HG03520 (cell line): Measurements from ENCODE around the gene NFX1.

Source experiments
- ATAC-seq: cut with Tn5 transposase; IDR thresholded peaks from one replicate; pipeline ENCODE4 v1.9.1; 2021; ENCODE audit warnings: mild to moderate bottlenecking, moderate library complexity; ENCODE audit not compliant: unreplicated experiment

NFX1 gene

DNA sequence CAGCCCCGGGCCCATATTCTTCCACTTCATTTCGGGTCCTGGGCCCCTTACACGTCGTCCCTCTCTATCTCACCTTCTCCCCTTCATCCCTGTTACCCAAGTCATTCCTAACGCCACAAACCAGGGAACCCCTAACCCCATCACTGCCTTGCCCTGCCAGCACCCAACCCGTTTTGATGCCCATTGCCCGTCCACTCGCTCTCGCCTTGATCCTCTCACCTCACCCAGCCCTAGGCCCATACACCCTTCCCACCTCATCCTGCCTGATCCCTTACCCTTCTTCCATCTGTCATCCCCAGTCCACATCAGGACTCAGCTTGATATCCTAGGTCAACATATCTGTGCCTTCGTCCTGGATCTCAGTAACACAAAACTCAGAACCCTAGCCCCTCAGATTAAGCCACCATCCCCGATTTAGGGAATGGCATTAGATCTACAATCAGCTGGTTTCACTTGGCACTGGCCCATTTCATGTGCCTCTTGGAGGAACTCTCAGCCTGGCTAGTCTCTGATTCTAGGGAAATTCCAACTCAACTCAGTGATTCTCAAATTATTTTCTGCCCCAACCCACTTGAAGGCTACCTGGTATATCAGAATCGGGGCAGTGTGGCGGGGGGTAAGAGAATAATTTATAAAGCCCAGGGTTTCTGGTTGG, 25.0 kb upstream of the NFX1 start:
- ATAC-seq, result no peak

- ATAC-seq, result no peak
Observed at GRCh38 chr9:33267151-33267767, 23.1 kb upstream of the NFX1 start.

DNA sequence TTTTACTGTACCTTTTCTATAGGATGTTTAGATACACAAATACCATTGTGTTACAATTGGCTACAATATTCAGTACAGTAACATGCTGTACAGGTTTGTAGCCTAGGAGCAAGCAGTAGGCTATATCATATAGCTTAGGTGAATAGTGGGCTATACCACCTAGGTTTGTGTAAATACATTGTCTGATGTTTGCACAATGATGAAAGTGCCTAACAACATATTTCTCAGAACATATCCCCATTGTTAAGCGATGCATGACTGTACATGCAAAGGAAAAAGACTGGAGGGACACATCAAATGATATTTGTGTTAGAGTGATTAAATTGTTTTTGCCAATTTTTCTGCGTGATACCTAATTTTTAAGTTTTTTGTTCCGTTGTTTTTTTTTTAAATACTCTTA, 20.2 kb upstream of the NFX1 start:
- no peak for ATAC-seq

DNA sequence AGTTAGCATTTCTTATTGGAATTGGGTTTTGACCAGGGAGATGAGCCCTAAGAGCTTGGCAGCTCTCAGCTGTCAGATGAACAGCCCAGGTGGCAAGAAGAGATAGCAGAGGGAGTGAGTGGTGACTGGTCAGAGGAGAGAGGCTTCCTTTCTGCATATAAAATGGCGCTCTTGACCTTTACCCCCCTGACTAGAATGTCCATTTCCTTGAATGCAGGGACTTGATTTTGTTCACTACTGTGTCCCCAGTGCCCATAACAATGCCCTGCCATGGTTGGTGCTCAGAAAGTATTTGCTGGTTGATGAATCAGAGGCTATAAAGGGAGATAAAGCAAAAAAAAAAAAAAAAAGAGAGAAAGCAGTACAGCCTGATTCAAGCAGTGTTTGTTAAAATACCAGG, 18.3 kb upstream of the NFX1 start:
- ATAC-seq, result no peak

DNA sequence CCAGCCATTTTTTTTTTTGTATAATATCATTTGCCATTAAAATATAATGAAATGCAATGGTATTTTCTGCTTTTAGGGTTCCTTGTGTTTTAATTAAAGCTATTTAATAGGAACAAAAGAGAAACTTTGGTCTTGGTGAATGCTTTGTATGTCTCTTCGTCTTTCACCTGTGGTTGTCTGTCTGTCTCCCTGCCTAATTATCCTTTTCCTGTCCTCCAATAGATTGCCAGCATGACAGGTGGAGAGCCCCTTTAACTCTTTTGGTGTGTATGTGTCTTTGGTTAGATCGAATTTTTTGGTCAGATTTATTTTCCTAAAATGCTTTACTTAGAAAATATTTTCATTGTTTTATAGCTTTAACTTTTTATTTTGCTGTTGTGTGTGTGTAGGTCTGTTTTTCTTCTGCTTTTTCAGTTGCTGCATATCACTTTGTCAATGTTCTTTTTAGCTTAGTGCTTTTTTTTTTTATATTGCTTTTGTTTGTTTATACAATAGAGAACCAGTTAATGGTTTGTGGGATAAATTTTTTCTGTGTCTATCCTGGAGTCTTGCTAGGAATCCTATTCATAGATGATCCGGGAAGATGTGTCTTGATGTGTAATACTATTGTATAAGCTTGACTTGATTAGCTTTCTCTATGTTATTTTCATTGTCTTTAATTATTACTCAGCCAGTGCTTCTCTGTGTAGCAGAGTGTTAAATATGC, 16.9 kb upstream of the NFX1 start:
- no peak for ATAC-seq

DNA sequence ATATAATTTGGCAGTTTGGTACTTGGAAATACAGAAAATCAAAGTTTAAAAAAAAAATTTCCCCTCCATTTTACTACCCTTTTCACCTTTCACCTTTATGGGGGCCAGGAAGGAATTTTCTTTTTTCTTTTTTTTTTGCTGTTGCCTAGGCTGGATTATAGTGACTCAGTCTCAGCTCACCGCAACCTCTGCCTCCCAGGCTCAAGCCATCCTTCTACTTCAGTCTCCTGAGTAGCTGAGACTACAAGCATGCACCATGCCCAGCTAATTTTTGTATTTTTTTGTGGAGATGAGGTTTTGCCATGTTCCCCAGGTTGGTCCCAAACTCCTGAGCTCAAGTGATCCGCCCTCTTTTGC, 16.4 kb upstream of the NFX1 start:
- ATAC-seq, result no peak

DNA sequence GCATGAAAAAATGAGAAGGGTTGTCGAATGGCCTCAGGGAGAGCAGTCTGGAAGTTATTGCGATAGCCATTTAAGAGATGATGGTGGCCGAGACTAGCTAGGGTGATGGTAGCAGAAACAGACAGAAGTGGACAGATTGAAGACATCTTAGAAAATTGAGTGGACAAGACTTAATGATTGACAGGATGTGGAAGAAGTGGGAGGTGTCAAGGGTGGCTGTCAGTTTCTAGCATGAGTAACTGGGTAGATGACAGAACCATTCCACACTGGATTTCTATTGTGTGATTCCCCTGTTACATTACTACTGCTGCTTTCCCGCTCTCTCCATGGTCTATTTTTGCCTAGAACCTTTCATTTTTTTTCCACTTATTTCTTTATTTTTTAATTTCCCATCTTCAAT, 12.8 kb upstream of the NFX1 start:
- ATAC-seq, result no peak

DNA sequence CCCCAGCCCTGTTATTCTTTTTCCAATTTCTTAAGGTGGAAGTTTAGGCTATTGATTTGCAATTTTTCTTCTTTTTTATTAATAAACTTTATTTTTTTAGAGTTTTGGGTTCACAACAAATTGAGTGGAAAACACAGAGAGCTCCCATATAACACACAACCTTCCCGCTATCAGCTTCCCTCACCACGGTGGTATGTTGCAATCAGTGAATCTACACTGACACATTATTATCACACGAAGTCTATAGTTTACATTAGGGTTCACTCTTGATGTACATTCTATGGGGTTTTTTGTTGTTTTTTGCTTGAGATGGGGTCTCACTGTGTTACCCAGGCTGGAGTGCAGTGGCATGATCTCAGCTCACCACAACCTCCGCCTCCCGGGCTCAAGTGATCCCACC, 4.8 kb upstream of the NFX1 start:
- ATAC-seq, result no peak

DNA sequence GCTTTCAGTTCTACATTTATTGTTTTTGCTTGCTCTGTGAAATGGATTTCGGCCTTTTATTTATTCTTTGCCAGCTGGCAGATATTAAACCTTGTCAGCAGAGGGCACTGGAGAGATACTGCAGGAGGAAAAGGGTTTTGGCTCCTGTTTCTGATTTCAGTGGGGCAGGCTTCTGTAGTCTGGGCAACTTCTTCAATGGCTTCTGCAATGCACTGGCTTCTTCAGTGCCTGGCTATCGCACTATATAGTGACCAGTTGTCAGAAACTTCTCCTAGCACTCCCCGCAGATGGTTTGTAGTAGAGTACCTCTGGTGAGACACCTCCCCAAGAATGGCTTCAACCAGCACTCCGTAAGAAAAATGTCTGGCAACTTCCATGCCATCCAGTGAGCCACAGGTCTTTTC, 3.2 kb upstream of the NFX1 start:
- no peak for ATAC-seq

GRCh38 chr9:33288235-33288634, 2.1 kb upstream of the NFX1 start:
- no peak for ATAC-seq

- ATAC-seq, result no peak
Observed at GRCh38 chr9:33288828-33289483, 1.4 kb upstream of the NFX1 start.

GRCh38 chr9:33289496-33289895, 820 bp upstream of the NFX1 start:
- ATAC-seq, result no peak

GRCh38 chr9:33289936-33290246, 425 bp upstream of the NFX1 start:
- ATAC-seq, result no peak

DNA sequence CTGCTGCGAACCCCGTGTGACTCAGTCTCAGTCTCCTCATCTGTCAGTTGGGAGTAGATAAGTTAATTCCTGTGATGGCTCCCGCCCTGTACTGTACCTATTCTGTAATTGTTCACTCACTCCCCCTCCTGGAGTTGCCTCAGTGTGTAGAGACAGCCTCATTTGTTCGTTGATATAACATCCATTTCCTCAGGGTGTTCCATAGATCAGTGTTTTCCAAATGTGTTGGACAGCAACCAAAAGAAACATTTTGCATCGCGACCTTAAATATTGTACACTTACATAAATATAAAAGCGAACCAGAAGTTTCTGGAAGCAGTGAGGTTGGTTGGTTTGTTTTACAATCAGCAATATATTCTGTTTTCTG, 698 bp downstream of the NFX1 start:
- no peak for ATAC-seq

DNA sequence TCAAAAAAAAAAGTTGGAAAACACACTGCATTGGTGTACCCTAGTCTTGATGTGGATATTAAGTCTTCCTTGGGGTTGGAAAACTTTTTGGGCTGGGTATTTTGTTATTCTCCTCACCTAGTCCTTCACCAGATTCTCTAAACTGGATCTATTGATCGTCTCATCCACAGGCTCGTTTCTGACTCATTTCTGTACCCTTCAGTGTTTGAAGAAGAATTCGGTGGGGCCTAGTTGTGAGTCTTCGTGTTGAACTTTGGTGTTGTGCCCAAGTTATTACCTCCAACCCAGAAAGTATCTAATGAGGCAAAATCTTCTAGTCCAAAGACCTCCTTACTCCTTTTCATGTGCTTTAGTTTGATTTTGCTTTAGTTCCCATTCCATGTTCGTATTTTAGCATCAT, 1.6 kb downstream of the NFX1 start:
- no peak for ATAC-seq

- no peak for ATAC-seq
Observed at GRCh38 chr9:33293782-33294181, 3.5 kb downstream of the NFX1 start.

DNA sequence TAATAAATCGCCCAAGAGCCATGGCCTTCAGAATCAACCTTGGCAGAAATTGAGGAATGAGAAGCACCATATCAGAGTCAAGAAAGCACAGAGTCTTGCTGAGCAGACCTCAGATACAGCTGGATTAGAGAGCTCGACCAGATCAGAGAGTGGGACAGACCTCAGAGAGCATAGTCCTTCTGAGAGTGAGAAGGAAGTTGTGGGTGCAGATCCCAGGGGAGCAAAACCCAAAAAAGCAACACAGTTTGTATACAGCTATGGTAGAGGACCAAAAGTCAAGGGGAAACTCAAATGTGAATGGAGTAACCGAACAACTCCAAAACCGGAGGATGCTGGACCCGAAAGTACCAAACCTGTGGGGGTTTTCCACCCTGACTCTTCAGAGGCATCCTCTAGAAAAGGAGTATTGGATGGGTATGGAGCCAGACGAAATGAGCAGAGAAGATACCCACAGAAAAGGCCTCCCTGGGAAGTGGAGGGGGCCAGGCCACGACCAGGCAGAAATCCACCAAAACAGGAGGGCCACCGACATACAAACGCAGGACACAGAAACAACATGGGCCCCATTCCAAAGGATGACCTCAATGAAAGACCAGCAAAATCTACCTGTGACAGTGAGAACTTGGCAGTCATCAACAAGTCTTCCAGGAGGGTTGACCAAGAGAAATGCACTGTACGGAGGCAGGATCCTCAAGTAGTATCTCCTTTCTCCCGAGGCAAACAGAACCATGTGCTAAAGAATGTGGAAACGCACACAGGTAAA, 4.5 kb downstream of the NFX1 start:
- no peak for ATAC-seq

GRCh38 chr9:33295571-33295970, 5.3 kb downstream of the NFX1 start:
- ATAC-seq, result peak; percentile 25

GRCh38 chr9:33297432-33297831, 7.1 kb downstream of the NFX1 start:
- ATAC-seq, result peak; percentile 91

DNA sequence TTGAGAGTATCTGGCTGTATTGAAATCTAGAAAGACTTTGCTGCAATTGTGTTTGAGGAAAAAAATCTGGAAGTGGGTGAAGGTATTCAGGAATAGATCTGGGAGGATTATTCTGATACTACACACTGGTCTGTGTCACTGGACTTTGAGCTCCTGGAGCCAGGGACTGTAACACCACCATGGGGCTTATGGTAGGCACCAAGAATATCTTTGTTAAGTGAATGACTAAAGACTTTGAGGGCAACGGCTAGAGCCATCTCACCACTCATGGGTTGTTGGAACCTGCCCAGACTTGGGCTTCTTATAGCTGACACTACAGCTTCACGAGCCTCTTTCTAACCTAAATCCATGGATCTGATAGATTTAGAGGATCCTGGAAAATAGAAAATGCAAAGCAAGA, 10.2 kb downstream of the NFX1 start:
- no peak for ATAC-seq

GRCh38 chr9:33304362-33304761, 14.0 kb downstream of the NFX1 start:
- no peak for ATAC-seq

DNA sequence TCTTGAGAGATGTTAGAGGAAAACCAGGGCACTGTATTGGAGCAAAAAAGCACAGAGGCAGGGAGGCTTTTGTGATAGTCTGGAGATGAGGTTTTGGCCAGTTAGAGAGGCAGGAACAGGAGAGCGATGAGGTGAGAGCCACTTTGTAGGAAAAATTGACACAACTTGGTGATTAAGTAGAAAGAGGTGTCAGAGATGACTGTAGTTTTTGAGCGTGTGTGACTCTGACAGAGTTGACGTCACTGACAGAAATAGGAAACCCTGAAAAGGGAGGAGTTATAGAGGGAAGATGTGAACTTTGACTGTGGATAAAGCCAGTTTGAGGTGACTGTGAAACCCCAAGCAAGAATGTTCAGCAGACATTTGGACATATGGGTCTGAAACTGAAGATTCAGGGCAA, 15.7 kb downstream of the NFX1 start:
- no peak for ATAC-seq
